ENCODE measurements around the gene ARPC5L.

ARPC5L gene

DNA sequence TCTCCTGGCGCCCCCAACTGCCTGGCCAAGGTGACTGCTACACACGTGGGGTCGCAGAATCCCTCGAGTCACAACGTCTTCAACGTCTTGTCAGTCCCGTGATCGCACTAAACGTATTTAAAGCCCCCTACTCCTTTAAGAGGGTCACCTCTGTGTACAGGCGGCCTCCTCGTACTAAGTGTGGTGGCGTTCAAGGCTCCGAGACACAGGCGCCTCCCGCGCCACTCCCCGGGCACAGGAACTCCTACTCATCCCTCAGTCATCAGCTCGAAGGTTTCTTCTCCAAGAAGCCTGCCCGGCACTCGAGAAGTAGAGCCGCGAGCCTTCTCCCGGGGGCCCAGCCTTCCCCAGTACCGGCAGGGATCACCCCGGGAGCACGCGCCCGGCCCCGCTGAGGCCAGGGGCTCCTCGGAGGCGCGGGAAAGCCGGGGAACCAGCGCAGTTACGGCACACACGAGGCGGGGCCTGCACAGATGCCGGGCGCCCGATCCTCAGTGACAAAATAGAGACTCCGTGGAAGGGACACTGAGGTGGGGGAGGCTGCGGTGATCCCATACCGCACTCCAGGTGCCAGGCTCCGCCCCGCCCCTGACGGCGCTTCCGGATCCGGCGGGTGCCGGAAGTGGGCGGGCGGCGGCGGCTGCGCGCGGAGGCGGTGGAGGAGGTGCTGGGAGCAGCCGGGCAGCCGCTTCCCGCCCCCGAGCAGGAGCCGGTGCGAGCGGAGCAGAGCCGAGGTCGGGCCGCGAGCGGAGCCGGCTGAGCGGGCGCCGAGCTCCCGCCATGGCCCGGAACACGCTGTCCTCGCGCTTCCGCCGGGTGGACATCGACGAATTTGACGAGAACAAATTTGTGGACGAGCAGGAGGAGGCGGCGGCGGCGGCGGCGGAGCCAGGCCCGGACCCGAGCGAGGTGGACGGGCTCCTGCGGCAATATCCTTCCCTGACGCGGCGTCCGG, 6.9 kb downstream of the ARPC5L start:
- FAIRE-seq, result no peak

DNA sequence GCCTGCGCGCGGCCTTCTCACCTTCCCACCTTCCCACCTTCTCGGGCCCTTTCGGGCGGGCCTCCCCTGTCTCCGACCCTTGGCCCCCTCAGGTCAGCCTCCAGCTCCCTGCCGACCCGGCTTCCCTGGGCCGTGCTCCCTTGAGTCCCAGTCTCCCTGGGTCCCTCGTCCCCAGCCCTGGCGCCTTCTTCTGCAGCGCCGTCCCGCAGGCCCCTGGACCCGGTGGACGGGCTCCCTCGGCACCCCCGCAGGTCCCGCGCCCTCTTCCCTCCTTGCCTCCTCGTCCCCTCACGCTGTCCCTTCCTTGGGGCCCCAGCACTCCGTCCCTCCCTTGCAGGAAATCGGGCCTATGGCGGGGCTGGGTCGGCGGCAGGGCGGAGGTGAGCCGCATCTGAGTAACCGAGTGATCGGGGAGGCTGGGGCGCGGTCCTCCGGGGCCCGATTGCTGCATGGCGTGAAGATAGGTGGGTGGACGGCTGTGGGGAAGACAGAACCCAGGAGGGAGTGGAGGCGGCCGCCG, 7.6 kb downstream of the ARPC5L start:
- no peak for FAIRE-seq

DNA sequence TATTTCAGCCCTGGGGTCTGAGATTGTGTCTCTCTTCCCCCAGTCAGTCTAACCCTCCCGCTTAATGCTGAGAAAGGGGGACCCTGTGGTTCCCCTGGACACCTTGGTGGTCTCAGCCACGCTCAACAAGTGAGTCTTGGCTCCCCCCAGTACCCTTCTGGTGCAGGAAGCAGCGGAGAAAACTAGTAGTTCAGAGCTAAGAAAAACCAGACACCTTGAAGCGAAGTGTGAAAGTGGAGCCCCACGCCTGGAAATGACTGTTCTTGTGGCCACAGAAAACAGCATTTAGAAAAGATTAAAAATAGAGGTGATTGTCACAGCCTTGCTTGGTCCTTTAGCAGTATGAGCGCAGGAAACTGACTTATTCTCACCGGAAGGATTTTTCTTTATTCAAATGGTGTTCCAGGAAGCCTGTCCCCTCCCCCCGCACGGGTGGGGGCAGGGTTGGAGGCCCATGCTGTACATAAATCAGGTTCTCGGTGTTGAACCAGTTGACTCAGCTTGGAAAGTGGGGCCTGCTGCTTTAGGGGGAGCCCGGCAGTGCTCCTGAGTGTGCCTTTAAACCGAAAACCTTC, 8.1 kb downstream of the ARPC5L start:
- FAIRE-seq, result no peak

DNA sequence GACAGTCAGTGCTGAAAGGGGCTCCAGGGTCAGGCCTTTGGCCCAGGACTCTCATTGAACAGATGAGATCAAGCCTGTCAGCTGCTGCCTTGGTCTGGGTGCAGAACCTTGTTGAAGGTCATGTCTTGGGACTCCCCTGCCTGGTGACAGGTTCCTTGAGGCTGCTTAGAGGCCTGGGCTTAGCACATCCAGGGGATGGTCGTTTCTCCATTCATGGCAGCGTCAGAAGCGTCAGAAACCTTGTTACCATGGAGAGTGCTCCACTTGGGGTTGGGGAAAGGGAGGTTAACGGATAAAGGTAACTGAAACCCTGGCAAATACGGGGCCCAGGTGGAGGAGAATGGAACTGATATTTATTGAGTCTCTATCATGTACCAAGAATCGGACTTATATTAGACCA, 8.8 kb downstream of the ARPC5L start:
- no peak for FAIRE-seq

DNA sequence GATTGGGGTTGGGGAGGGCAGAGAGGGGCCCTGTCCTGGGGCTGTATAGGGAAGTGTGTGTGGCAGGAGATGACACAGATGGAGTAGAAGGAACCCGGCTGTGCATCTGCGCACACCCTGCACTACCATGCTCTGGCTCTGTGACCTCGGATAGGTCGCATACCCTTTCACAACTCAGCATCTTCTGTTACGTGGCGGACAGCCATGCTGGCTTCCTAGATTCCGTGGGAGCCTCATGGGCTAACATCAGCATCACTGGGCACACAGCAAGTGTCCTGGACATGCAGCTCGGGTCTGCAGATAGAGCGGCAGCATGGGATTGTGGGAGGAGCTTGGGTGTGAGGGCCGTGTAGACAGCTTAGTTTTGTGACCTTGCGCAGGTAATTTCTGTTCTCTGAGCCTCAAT, 9.2 kb downstream of the ARPC5L start:
- FAIRE-seq, result no peak

DNA sequence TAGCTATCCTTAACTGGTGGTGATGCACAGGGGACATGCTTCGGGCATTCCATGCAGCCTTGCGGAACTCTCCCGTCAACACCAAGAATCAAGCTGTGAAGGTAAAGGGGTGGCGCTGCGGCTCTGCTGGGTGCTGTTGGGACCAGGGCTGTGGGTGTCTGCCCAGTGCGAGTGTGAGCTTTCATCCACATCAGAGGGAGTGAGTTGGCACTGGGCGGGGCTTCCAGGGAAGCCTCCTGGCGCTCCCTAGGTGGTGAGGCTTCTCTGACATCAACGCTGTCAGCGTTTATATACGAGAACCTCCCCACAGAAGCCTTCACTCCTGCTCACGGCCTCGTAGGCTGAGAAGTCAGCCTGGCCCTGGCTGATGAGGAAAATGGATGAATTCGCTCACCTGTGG, 11.7 kb downstream of the ARPC5L start:
- no peak for FAIRE-seq

DNA sequence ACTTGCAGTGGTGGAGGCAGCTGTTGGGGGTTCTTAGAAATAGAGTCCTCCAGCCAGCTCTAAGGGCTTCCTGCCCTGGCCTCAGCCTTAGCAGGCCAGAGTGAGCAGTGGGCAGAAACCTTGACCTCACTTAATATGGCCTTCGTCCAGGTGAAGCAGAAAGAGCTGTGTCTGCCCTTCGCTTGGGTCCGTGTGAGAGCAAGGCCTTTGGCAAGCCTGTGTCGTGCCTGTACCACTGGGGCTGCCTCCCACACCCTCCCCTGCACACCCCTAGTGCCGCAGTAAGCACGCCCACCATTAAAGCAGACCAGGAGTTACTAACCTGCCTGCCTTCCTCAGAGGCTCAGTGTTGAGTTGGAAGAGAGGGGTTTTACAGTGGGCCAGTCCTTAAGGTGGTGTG, 13.6 kb downstream of the ARPC5L start:
- FAIRE-seq, result no peak

DNA sequence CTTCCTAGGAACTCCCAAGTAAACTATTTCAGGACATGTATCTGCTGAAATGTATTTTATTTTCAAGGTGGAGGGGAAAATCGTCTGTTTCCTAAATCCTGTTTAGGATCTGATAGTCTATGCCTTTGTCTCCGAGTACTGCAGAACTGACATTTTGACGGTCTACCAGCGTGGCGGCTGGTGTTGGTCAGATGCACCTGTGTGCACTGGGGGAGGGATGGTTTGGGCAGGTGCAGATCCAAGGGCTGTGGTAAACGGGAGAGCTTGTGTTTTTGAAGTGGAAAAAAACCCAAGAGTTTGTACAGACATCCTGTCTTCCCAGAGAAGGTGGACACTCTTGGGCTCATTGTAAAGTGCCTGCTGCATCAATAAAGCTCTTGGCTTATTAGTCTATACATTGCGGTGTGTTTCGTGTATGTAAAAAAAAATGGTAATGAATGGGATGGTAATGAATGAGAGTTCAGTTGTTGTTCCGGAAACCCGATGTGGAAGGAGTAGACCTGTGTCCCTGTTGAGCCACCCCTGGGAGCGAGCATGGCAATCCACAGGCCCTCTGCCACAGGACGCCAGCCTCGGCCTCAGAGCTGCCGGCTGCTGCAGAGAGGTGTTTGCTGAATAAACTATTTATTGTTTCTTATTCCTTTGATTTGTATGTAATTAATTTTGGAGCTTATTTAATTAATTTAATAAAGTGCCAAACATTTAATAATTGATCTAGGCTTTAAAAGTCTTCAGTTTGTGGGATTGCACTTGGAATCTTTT, 15.3 kb downstream of the ARPC5L start:
- FAIRE-seq, result no peak

DNA sequence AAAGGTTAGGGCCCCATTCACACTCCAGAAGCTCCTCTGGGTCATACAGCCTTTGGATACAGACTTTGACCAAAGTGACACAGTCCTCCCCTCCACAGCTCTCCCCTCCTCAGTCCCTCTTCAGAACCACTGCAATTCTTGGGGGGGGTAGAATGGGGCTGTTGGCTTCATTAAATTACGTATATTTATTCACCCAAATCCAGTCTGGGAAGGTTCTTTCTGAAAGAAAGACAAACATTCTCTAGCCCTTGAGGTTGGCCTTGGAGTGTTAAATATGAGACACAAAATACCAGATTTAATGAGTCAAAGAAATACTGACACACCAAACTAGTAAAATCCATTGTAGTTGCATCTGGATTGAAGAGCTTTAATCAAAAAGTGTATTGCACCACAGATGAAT, 16.1 kb downstream of the ARPC5L start:
- FAIRE-seq, result no peak

DNA sequence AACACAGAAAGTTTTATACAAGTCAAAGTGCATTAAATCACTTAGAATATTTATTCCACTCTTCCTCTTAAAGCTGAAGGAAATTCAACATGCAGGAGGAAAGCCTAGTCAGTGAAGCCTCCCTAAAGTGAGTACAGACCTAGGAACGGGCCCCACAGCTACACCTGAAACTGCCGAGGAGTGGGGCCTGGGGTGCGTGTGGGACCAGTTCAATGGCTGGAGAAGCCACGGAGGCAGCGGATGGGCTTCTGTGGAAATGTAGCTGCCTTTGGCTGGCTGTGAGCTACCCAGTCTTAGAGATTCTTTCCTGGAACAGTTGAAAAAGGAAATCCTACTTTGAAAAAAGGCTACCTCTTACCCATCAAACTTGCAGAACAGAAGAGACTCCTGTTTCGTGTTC, 16.6 kb downstream of the ARPC5L start:
- FAIRE-seq, result no peak

DNA sequence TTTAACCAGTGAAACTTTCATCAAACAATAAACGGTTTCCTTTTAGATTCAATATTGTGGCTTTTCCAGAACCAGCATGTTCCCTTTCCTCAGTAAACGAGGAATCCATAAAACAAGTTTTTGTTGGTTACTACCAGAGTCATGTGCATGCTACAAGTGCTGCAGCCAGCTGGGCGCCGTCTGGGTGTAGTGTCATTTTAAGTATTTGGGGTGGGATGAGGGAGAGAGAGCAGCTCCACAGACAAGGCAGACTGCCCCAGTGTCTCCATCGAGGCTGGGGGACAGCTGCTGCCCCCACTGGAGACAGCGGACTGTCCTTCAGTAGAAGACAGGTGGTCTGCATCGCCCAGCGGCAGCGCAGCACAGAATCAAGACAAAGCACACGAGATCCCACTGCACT, 17.3 kb downstream of the ARPC5L start:
- no peak for FAIRE-seq

DNA sequence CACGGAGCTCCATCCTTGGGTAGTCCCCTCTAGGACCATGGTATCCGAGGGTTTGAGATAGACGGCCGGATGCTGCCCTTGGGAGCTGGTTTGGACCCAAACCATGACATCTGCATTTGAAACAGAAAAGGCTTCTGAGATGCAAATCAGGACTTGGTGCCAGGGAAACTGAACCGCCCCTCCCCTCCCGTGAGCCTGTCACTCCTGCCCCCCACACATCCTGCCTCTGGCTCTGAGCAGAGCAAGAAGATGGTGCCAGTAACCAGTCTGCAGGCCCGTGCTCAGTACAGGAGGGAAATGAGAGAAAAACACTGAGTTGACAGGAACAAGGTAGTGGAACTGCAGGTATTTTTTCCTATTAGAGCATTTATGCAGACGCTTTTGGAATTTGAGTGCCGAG, 18.6 kb downstream of the ARPC5L start:
- FAIRE-seq, result no peak

DNA sequence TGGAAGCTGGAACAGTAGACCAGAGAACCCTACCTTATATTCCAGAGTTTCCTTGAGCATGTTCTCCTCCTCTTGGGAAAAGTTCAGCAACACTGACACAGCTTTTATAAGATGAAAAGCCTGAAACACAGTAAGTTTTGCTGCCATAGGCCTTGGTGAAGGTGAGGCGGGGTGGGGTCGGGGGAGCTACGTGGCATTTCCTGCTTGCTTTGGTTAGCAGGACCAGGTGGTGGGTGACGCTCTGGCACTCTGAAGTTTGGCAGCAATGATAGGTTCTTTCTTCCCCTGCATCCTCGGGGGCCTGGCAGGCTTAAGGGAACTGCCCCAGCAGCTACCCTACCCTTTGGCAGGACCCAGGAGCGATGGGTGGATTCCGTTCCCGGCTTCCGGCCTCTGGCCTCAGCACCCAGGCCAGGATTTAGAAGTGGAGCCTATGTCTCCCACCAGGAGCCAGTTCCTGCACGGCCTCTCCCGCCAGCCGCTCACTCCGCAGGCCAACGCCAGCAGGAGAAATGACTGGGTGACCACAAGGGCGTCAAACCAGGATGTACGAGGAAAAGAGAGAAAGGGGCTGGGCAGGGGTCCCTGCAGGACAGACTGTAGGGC, 19.3 kb downstream of the ARPC5L start:
- no peak for FAIRE-seq

DNA sequence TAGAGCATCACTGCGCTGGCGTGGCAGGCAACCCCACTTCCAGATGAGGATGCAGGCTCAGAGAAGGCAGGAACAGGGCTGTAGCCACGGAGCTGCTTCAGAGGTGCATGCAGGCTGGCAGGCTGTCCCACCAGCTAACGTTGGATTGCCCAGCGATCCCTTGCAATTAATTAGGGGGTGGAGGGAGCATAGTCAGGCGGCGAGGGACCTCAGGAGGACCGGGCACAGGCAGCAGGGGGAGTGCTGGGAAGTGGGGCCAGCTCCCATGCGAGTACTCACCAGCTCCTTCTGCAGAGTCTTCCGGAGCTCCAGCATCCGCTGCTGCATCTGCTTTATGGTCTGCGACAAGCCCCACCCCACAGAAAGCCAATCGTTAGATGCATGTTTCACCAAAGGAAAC, 20.3 kb downstream of the ARPC5L start:
- no peak for FAIRE-seq

DNA sequence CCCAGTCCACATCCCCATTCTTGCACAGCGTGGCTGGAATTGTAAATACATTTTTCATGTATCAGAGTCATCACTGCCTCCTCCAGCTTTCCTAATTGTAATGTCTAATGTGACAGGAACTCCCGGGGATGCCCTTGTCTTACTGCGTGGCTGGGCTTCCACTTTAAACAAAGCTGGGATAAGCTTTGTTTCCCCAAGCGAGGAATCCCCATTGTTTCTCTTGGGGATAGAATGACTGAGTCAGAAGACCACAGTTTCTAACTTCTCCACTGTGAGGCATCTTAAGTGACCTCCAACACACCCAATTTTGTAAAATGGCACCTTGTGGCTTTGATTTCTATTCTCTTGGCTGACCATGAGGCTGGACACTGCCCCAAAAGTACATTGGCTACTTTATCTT, 22.4 kb downstream of the ARPC5L start:
- no peak for FAIRE-seq

DNA sequence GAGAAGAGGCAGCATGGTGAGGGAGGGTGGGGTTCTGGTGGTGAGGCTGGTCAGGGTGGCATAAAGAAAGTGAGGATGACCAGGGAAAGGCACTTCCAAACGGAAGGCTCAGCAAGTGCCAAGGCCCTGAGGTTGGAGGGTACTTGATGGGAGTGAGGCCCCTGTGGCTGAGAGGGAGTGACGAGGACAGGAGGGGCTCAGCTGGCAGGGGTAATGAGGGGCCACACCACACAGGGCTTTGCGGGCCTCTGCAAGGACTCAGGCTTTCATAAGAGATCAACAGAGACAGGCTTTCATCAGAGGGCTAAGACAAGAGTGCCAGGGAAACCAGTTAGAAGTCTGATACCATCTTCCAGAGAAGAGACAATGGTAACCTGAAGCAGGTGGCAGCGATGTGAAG, 23.6 kb downstream of the ARPC5L start:
- FAIRE-seq, result no peak

DNA sequence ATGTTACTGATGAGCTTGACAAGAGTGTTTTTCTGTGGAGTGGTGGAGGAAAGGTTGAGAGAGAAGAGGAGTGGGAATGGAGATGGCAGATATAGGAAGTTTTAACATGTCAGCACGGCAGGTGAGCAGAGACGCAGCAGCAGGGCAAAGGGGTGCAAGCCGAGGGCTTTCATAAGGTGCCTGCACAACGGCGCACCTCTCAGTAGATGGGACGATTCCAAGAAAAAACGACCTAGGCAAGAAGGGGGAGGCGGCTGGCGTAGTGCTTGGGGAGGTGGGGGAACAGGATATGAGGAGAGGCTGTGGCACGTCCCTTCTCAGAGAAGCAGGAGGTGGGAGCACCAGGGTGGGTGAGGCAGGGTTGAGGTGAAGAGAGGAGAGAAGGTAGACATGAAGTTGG, 24.5 kb downstream of the ARPC5L start:
- no peak for FAIRE-seq

DNA sequence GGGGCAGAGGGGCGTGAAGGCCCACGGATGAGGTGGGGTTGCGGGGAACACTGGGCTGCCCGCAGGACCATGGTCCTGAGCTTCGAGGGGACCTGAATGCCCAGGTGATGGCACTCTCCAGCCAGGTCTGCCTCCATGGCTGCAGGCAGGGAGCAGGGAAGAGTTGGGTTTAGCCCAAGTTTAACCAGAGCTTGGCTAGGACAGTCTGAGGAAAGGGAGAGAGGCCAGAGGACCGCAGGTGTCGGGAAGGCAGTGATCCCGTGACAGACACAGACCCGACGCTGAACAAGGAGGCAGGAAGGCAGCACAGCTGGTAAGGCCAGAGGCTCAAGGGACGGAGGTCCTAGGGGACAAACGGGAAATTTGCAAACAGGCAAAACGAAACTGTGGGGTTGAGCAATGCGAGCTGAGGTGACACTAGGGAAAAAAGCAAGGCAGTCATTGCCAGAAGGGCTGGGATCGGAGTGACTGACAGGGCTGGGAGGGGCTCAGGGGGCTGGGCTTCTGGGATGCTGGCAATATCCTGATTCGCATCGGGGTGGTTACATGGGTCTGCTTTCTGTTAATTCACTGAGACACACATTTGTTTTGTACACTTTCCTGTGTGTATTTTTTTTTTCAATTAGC, 25.0 kb downstream of the ARPC5L start:
- no peak for FAIRE-seq

DNA sequence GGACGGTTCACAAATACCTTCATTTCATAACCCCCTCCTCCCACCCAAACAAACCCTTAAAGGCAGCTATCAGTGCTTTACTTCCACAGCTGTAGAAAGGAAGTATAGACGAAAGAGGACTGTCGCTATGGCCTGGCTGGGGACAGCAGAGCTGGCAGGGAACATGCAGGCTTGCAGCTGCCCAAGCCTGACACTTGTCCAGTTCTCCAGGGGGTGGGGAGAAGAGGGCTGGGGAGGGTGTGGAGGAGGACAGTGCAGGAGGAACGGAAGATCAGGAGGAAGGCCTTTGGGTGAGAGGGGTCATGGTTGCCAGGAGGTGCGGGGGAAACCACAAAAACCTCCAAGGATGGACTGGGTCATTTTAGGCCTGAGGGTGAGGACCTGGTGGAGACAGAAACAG, 25.9 kb downstream of the ARPC5L start:
- FAIRE-seq, result no peak

DNA sequence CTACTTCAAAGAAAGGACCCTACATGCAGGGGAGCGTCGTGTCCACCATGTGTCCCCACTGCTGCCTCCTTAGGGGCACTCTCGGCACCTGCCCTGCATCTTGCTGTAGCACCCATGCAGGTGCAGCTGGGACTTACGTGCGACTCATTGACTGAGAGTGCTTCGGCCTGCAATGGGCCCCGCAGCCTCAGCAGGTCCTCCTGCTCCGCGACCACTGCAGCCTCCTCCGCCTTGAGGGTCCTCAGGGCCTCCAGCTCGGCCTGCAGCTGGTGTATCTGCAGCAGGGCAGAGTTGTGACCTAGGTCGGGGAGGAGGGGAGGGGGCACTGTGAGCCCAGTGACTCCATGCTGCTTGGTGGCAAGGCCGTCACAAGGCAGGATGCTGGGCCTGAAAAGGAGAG, 27.1 kb downstream of the ARPC5L start:
- FAIRE-seq, result no peak

DNA sequence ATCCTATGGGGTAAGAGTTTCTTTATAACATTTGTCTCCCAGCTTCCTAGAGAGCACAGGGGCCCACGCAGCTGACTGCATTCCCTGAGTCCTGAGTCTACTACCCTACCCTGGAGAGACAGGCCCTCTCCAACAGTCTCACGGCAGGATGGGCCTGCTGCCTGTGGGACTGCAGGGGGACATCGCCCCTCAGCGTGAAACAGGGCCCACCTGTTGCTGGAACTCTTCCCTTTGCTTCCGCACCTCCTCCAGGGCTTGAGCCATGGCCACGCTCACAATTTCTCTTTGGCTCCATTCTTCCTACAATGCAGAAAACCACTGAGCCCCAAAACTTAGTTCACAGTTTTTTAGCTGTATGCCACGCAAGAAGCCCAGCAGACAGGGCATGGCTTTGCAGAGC, 28.2 kb downstream of the ARPC5L start:
- FAIRE-seq, result no peak

DNA sequence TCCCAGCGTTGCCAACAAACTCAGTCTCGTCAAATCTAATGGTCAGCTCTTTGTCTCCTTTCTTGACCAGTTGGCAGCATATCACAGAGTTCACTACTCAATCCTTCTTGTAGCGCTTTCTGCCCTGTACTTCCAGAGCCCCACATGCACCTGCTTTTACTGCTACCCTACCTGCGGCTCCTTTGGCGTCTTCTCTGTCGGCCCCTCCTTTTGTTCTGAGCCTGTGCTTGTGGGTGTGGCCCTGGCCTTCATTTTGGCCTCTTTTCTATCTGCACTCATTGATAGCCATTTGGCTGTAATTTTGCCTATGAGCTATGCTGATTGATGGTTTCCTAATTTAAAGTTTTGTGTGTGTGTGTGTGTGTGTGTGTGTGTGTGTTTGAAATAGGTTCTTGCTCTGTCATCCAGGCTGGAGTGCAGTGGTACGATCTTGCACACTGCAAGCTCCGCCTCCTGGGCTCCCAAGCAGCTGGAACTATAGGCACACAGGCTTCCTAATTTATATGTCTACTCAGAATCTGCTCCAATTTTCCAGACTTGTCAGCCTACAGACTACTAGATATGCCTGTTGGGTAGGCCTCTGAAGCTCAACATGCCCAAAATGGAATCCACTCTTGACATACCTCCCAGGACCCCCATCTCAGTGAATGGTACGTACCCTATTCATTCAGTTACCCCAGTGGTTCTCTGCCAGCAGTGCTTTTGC, 32.3 kb downstream of the ARPC5L start:
- FAIRE-seq, result no peak
